GM21619 (cell line): ENCODE data around the gene KIF12.
"Not testable (repeated sequence)": the region's sequence is repeated elsewhere in the genome, so short reads cannot be mapped to it uniquely, and the experiment has no call there.

ENCODE experiments used
- ATAC-seq: cut with Tn5 transposase; IDR thresholded peaks from one replicate; pipeline ENCODE4 v1.9.1; 2021; ENCODE audit not compliant: unreplicated experiment

KIF12 gene

DNA sequence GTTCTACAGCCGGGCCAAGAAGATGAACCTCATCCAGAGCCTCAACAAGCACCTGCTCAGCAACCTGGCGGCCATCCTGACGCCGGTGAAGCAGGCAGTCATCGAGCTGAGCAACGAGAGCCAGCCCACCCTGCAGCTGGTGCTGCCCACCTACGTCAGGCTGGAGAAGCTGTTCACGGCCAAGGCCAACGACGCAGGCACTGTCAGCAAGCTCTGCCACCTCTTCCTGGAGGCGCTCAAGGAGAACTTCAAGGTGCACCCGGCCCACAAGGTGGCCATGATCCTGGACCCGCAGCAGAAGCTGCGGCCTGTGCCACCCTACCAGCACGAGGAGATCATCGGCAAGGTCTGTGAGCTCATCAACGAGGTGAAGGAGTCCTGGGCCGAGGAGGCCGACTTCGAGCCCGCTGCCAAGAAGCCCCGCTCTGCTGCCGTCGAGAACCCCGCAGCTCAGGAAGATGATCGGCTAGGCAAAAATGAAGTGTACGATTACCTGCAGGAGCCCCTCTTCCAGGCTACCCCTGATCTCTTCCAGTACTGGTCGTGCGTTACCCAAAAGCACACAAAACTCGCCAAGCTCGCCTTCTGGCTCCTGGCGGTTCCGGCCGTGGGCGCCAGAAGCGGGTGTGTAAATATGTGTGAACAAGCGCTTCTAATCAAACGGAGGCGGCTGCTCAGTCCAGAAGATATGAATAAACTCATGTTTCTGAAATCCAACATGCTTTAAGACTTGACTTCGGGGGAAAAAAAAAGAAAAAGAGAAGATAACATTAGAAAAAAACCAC, 49.5 kb downstream of the KIF12 start:
- ATAC-seq, result no peak

GRCh38 chr9:114048533-114049415, 50.3 kb downstream of the KIF12 start:
- no peak for ATAC-seq

GRCh38 chr9:114047717-114048116, 51.4 kb downstream of the KIF12 start:
- no peak for ATAC-seq

- no peak for ATAC-seq
Observed at GRCh38 chr9:114046875-114047274, 52.2 kb downstream of the KIF12 start.

DNA sequence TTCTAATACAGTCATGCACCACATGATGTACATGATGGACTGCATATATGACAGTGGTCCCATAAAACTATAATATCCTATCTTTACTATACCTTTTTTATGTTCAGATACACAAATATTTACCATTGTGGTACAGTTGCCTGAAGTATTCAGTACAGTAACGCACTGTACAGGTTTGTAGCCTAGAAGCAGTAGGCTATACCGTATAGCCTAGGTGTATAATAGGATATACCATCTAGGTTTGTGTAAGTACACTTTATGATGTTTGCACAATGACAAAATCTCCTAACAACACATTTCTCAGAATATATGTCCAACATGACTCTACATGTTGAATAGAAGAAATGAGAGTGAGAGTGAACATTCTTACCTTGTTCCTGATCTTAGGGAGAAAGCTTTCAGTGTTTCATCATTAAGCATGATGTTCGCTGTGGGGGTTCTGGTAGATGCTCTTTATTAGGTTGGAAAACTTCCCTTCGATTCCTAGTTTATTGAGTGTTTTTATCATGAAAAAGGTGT, 52.8 kb downstream of the KIF12 start:
- ATAC-seq, result no peak

- not testable (repeated sequence) for ATAC-seq
Observed at GRCh38 chr9:114043660-114044059, 55.4 kb downstream of the KIF12 start.
